ENCODE measurements around the gene F10. TPM values are rescaled to one million over a fixed set of nuclear protein-coding genes. Genes with fewer than 3 reads are reported as not detected.

F10 gene
- total and polyA plus RNA-seq, 4 donors = 2.5 to 18.8 (median 7.7) TPM

DNA sequence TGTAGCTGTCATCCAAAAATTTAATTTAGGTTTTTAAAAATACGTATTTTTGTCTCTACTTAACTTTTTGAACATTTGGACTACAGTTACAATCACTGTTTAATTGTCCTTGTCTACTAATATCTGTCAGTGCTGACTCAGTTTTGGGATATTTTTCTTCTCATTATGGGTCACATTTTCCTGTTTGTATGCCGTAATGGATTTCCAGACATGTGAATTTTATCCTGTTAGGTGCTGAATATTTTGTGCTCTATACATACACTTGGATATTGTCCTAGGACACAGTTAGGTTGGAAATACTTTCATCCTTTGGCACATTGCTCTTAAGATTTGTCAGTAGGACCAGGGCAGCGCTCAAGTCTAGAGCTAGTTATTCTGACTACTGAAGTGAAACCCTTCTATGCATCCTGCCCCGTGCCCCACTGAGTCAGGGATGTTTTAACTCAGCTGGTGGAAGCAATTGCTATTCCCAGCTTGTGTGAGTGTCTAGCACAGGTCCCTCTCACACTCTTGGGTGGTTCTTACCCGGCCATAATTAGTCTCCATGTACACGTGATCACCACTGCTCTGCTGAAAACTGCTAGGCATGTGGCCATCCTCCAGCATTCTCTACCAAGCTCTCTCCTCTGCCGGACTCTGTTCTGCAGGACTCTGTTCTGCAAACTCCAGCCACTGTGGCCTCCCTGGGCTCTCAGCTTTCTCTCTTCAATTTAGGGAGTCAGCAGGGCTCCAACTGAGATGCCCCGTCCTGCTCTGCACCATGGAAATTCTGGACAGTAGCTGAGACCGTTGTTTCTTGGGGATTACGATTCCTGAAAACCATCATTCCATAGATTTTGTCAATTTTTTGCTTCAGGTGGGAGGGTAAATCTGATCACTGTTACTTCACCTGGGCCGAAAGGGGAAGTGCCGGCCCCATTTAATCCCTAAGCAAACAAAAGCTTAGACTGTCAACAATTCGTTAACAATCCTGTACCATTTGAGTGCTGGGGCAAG lies 47.0 kb downstream of the F10 start:
- no peak for DNase-seq
- ATAC-seq (ENCODE audit: insufficient read depth, low FRiP score) = no peak
- TF ChIP-seq, protein P1, sequence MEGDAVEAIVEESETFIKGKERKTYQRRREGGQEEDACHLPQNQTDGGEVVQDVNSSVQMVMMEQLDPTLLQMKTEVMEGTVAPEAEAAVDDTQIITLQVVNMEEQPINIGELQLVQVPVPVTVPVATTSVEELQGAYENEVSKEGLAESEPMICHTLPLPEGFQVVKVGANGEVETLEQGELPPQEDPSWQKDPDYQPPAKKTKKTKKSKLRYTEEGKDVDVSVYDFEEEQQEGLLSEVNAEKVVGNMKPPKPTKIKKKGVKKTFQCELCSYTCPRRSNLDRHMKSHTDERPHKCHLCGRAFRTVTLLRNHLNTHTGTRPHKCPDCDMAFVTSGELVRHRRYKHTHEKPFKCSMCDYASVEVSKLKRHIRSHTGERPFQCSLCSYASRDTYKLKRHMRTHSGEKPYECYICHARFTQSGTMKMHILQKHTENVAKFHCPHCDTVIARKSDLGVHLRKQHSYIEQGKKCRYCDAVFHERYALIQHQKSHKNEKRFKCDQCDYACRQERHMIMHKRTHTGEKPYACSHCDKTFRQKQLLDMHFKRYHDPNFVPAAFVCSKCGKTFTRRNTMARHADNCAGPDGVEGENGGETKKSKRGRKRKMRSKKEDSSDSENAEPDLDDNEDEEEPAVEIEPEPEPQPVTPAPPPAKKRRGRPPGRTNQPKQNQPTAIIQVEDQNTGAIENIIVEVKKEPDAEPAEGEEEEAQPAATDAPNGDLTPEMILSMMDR (IDR thresholded peaks at IDR 0.05; ENCODE audit: control extremely low read depth, extremely low read depth) = no peak
- Histone ChIP-seq H3K36me3 (ENCODE audit: control insufficient read depth in 4 of 4, insufficient read depth in 4 of 4, low read length in 4 of 4) (peaks cover 3 to 16% (median 10%) of the 10 kb centered on the region in 4 donors), H3K9me3 (ENCODE audit: control insufficient read depth in 4 of 4, insufficient read depth in 3 of 4, low read length in 3 of 4) (peaks cover 0 to 4% (median 1%) of the 10 kb centered on the region in 4 donors), H3K27me3 (ENCODE audit: control insufficient read depth in 3 of 3, insufficient read depth in 3 of 3, low read length in 2 of 3) (no peaks in the 10 kb centered on the region), H3K4me1 (ENCODE audit: control insufficient read depth in 5 of 5, insufficient read depth in 5 of 5, low read length in 5 of 5) (no peaks in the 10 kb centered on the region), H3K27ac (ENCODE audit: low read depth in 1 of 2, low read length in 1 of 2) (no peak overlapping the region), H3K9ac (ENCODE audit: insufficient read depth in 1 of 2, low read length in 2 of 2) (no peak overlapping the region), H3K4me3 (no peak overlapping the region)
- 86 to 91% methylated on average over 13 of the region's 13 CpGs for WGBS, 2 donors

DNA sequence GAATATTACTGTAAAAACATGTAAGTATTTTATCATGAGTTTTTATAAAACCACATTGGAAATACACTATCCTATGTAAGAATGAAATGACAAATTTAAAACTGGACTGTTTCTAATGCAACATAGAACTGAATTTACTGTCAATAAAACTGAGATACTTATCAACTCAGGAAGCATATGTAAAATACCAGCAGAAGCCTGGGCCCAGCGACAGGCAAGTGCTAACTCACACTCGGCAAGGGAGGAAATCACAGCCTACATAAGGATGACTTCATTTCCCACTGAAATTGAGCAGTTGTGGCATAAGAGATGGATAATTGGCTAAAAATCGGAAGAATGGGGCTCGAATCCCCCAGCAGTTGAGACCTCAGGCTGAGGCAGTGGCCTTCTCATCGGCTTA lies 47.9 kb downstream of the F10 start:
- H3K36me3 ChIP-seq (ENCODE audit: control insufficient read depth in 4 of 4, insufficient read depth in 4 of 4, low read length in 4 of 4) = peaks cover 8 to 21% (median 13%) of the 10 kb centered on the region in 4 donors
- no peaks in the 10 kb centered on the region for H3K4me1 ChIP-seq (ENCODE audit: control insufficient read depth in 5 of 5, insufficient read depth in 5 of 5, low read length in 5 of 5)
- H3K9ac ChIP-seq (ENCODE audit: insufficient read depth in 1 of 2, low read length in 2 of 2) = no peak overlapping the region
- TF ChIP-seq, protein P1 (IDR thresholded peaks at IDR 0.05; ENCODE audit: control extremely low read depth, extremely low read depth) = no peak
- 41 to 61% methylated on average over 5 of the region's 5 CpGs for WGBS, 2 donors
- H3K9me3 ChIP-seq (ENCODE audit: control insufficient read depth in 4 of 4, insufficient read depth in 3 of 4, low read length in 3 of 4) = peaks cover 0 to 4% (median 1%) of the 10 kb centered on the region in 4 donors
- no peak overlapping the region for H3K27ac ChIP-seq (ENCODE audit: low read depth in 1 of 2, low read length in 1 of 2)
- no peaks in the 10 kb centered on the region for H3K27me3 ChIP-seq (ENCODE audit: control insufficient read depth in 3 of 3, insufficient read depth in 3 of 3, low read length in 2 of 3)
- H3K4me3 ChIP-seq = no peak overlapping the region
- ATAC-seq (ENCODE audit: insufficient read depth, low FRiP score) (no peak), DNase-seq (no peak)

DNA sequence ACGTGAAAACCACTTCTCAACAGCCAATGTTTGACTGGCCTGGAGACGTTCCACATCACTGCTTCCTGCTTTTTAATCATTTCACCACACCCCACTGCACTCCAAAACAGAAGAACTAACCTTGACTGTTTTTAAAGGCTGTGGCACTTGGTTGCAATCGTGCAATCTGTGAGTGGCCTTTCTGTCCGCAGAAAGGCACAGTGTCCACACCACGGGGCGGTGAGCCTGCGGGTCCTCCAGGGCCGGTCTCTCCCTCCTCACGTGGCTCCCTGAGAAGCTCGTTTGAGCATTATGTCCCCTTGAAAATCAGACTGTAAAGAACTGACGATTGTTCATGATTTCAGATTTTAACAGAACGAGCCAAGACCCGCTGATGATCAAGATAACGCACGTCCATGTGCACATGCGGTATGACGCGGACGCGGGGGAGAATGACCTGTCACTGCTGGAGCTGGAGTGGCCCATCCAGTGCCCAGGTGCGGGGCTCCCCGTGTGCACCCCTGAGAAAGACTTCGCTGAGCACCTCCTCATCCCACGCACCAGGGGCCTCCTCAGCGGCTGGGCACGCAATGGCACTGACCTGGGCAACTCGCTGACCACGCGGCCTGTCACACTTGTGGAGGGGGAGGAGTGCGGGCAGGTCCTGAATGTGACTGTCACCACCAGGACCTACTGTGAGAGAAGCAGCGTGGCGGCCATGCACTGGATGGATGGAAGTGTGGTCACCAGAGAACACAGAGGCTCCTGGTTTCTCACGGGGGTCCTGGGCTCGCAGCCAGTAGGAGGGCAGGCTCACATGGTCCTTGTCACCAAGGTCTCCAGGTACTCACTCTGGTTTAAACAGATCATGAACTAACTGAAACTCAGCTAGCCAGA lies 48.9 kb downstream of the F10 start:
- TF ChIP-seq, protein P1 (IDR thresholded peaks at IDR 0.05; ENCODE audit: control extremely low read depth, extremely low read depth) = no peak
- no peak overlapping the region for H3K9ac ChIP-seq (ENCODE audit: insufficient read depth in 1 of 2, low read length in 2 of 2)
- no peak overlapping the region for H3K27ac ChIP-seq (ENCODE audit: low read depth in 1 of 2, low read length in 1 of 2)
- no peaks in the 10 kb centered on the region for H3K4me1 ChIP-seq (ENCODE audit: control insufficient read depth in 5 of 5, insufficient read depth in 5 of 5, low read length in 5 of 5)
- DNase-seq (no peak), ATAC-seq (ENCODE audit: insufficient read depth, low FRiP score) (no peak)
- H3K27me3 ChIP-seq (ENCODE audit: control insufficient read depth in 3 of 3, insufficient read depth in 3 of 3, low read length in 2 of 3) = no peaks in the 10 kb centered on the region
- peaks cover 0 to 4% (median 1%) of the 10 kb centered on the region in 4 donors for H3K9me3 ChIP-seq (ENCODE audit: control insufficient read depth in 4 of 4, insufficient read depth in 3 of 4, low read length in 3 of 4)
- 88 to 91% methylated on average over 34 of the region's 34 CpGs for WGBS, 2 donors
- peaks cover 8 to 25% (median 19%) of the 10 kb centered on the region in 4 donors for H3K36me3 ChIP-seq (ENCODE audit: control insufficient read depth in 4 of 4, insufficient read depth in 4 of 4, low read length in 4 of 4)
- H3K4me3 ChIP-seq = no peak overlapping the region

Measured in lung (tissue), 12 donors.